Suprapubic skin (tissue), 4 donors: ENCODE data around the gene NOMO2. TPM values are rescaled to one million over a fixed set of nuclear protein-coding genes. Genes with fewer than 3 reads are reported as not detected.
A peak's percentile ranks its signal among the peaks of the same experiment; 100 is the strongest.
"Not testable (repeated sequence)": the region's sequence is repeated elsewhere in the genome, so short reads cannot be mapped to it uniquely, and the experiment has no call there.

Experiments used
- DNase-seq, 2 donors: peaks; one replicate each; pipeline ENCODE4 v3.0.0-alpha.2; 2019; ENCODE audit warnings: low spot score in 2 of 2
- H3K27ac ChIP-seq: fragments of 200-600 bp; sonication (generic); one replicate; pipeline ENCODE4 v1.5.1; 2019
- H3K27me3 ChIP-seq: fragments of 200-600 bp; sonication (generic); one replicate; pipeline ENCODE4 v1.5.1; 2019
- H3K36me3 ChIP-seq: fragments of 200-600 bp; sonication (generic); one replicate; pipeline ENCODE4 v1.5.1; 2019
- H3K4me1 ChIP-seq: fragments of 200-600 bp; sonication (generic); one replicate; pipeline ENCODE4 v1.5.1; 2019
- H3K4me3 ChIP-seq: fragments of 200-600 bp; sonication (generic); one replicate; pipeline ENCODE4 v1.5.1; 2019; ENCODE audit warnings: mild to moderate bottlenecking
- H3K9me3 ChIP-seq: fragments of 200-600 bp; sonication (generic); one replicate; pipeline ENCODE4 v1.5.1; 2019
- WGBS: methylation state at CpG from one replicate; pipeline ENCODE4 v1.1.5; 2018; 5-methylcytosine and 5-hydroxymethylcytosine counted together
- total RNA-seq, 4 donors: library from RNA; depleted of rRNA; stranded (reverse); fragments of >200 nt; gene quantifications; one replicate each; pipeline ENCODE4 v1.1.0, GENCODE V29; 2016

The NOMO2 gene
- total RNA-seq: 10 to 100 TPM; 48.3 to 66.5 (median 58.8) TPM

- Histone ChIP-seq H3K27ac (peak within 1 kb of the TSS; percentile 41), H3K4me3 (peak within 1 kb of the TSS; percentile 59)
- no CpG with 5 or more reads among the region's 66 CpGs for WGBS
- peak; percentile 87 to 88 for DNase-seq
- H3K9me3 ChIP-seq, H3K4me1 ChIP-seq, H3K27me3 ChIP-seq, H3K36me3 ChIP-seq: not testable (repeated sequence)
Measured at GRCh38 chr16:18561727-18562314, at the start of gene NOMO2. Gene NOMO2, minus strand, starts transcription at chr16:18562097. Its CDS starts 57 bp downstream, at chr16:18562040.

GRCh38 chr16:18610147-18610803 lies 48.4 kb upstream of the NOMO2 start:
- not testable (repeated sequence) for H3K4me3 ChIP-seq, H3K36me3 ChIP-seq, DNase-seq, H3K27me3 ChIP-seq, H3K4me1 ChIP-seq, H3K27ac ChIP-seq, H3K9me3 ChIP-seq
- 84% methylated on average over 3 of the region's 4 CpGs for WGBS

GRCh38 chr16:18608271-18608670 lies 46.4 kb upstream of the NOMO2 start:
- H3K9me3 ChIP-seq, H3K27ac ChIP-seq, H3K4me3 ChIP-seq, H3K36me3 ChIP-seq, H3K27me3 ChIP-seq, DNase-seq, H3K4me1 ChIP-seq: not testable (repeated sequence)
- WGBS: 86% methylated on average over 1 of the region's 6 CpGs

- not testable (repeated sequence) for H3K9me3 ChIP-seq, H3K4me3 ChIP-seq, H3K4me1 ChIP-seq, H3K27me3 ChIP-seq, DNase-seq, H3K27ac ChIP-seq, H3K36me3 ChIP-seq
- WGBS: no CpG with 5 or more reads among the region's 4 CpGs
Measured at GRCh38 chr16:18603572-18604246, 41.8 kb upstream of the NOMO2 start.

GRCh38 chr16:18598582-18598981 lies 36.7 kb upstream of the NOMO2 start:
- not testable (repeated sequence) for H3K27me3 ChIP-seq
- WGBS: 95% methylated on average over 1 of the region's 1 CpG

GRCh38 chr16:18597734-18598133 lies 35.8 kb upstream of the NOMO2 start:
- H3K4me3 ChIP-seq, H3K9me3 ChIP-seq, H3K27me3 ChIP-seq, H3K4me1 ChIP-seq, H3K27ac ChIP-seq, DNase-seq, H3K36me3 ChIP-seq: not testable (repeated sequence)
- 37% methylated on average over 2 of the region's 2 CpGs for WGBS

More at GRCh38 chr16:18598582-18598981, 36.7 kb upstream of the NOMO2 start:
- H3K4me3 ChIP-seq, H3K36me3 ChIP-seq, H3K4me1 ChIP-seq, H3K27ac ChIP-seq, DNase-seq, H3K9me3 ChIP-seq: not testable (repeated sequence)

- not testable (repeated sequence) for H3K36me3 ChIP-seq, H3K9me3 ChIP-seq, H3K27me3 ChIP-seq, H3K27ac ChIP-seq, H3K4me3 ChIP-seq, H3K4me1 ChIP-seq, DNase-seq
- WGBS: 14% methylated on average over 4 of the region's 4 CpGs
Measured at GRCh38 chr16:18597319-18597718, 35.4 kb upstream of the NOMO2 start.

- peak in 1 of 2 donors; percentile 63 for DNase-seq
- H3K27me3 ChIP-seq, H3K27ac ChIP-seq, H3K4me3 ChIP-seq, H3K4me1 ChIP-seq, H3K36me3 ChIP-seq, H3K9me3 ChIP-seq: not testable (repeated sequence)
- WGBS: 93% methylated on average over 11 of the region's 11 CpGs
Measured at GRCh38 chr16:18595796-18596195, 33.9 kb upstream of the NOMO2 start.

- H3K4me3 ChIP-seq, H3K4me1 ChIP-seq, H3K27ac ChIP-seq, H3K27me3 ChIP-seq, H3K36me3 ChIP-seq, H3K9me3 ChIP-seq, DNase-seq: not testable (repeated sequence)
- 78% methylated on average over 5 of the region's 5 CpGs for WGBS
Measured at GRCh38 chr16:18594880-18595279, 33.0 kb upstream of the NOMO2 start.

- not testable (repeated sequence) for H3K9me3 ChIP-seq, H3K27me3 ChIP-seq, H3K4me3 ChIP-seq, H3K4me1 ChIP-seq, H3K36me3 ChIP-seq, H3K27ac ChIP-seq, DNase-seq
- 84% methylated on average over 5 of the region's 5 CpGs for WGBS
Measured at GRCh38 chr16:18593904-18594303, 32.0 kb upstream of the NOMO2 start.

- H3K36me3 ChIP-seq, H3K4me3 ChIP-seq, H3K9me3 ChIP-seq, DNase-seq, H3K27me3 ChIP-seq, H3K27ac ChIP-seq, H3K4me1 ChIP-seq: not testable (repeated sequence)
- 86% methylated on average over 5 of the region's 5 CpGs for WGBS
Measured at GRCh38 chr16:18592982-18593381, 31.1 kb upstream of the NOMO2 start.

- 37% methylated on average over 2 of the region's 4 CpGs for WGBS
- not testable (repeated sequence) for H3K4me3 ChIP-seq, H3K9me3 ChIP-seq, H3K36me3 ChIP-seq, H3K27ac ChIP-seq, H3K4me1 ChIP-seq, H3K27me3 ChIP-seq, DNase-seq
Measured at GRCh38 chr16:18591908-18592307, 30.0 kb upstream of the NOMO2 start.

GRCh38 chr16:18591441-18591840 lies 29.5 kb upstream of the NOMO2 start:
- H3K4me3 ChIP-seq, H3K9me3 ChIP-seq, H3K27ac ChIP-seq, H3K4me1 ChIP-seq, H3K36me3 ChIP-seq, H3K27me3 ChIP-seq, DNase-seq: not testable (repeated sequence)

GRCh38 chr16:18589806-18590205 lies 27.9 kb upstream of the NOMO2 start:
- H3K4me3 ChIP-seq, H3K27me3 ChIP-seq, H3K36me3 ChIP-seq, H3K27ac ChIP-seq, DNase-seq, H3K9me3 ChIP-seq, H3K4me1 ChIP-seq: not testable (repeated sequence)
- 46% methylated on average over 10 of the region's 10 CpGs for WGBS
